Adrenal gland (tissue), 12 donors: ENCODE results near the gene GPHN. TPM values are rescaled to one million over a fixed set of nuclear protein-coding genes. Genes with fewer than 3 reads are reported as not detected.

Experiments used
- DNase-seq, 7 donors: peaks; one replicate each; pipeline ENCODE4 v3.0.0-alpha.2; 2019 to 2020
- H3K27ac ChIP-seq, 5 donors: fragments of 200-600 bp; sonication (generic) in 4 of 5; 1 replicate in 3 of 5; 2 replicates in 2 of 5; pipeline versions ENCODE4 v1.5.1 to v1.8.0; 2016 to 2020; ENCODE audit warnings: mild to moderate bottlenecking in 1 of 5
- H3K27me3 ChIP-seq: fragments of 200-600 bp; 2 replicates; pipeline ENCODE4 v1.8.0; 2021
- H3K36me3 ChIP-seq, 2 donors: fragments of 200-600 bp; replicated peaks in 1 of 2; 1 replicate in 1 of 2; 2 replicates in 1 of 2; pipeline versions ENCODE4 v1.5.1 to v1.8.0; 2018 to 2022
- H3K4me1 ChIP-seq, 2 donors: fragments of 200-600 bp; replicated peaks in 1 of 2; 1 replicate in 1 of 2; 2 replicates in 1 of 2; pipeline versions ENCODE4 v1.5.1 to v1.8.0; 2018 to 2021
- H3K4me3 ChIP-seq, 4 donors: fragments of 200-600 bp; sonication (generic) in 3 of 4; one replicate each; pipeline ENCODE4 v1.5.1; 2016 to 2018
- H3K9me3 ChIP-seq, 3 donors: fragments of 200-600 bp; sonication (generic) in 1 of 3; replicated peaks in 1 of 3; 1 replicate in 2 of 3; 2 replicates in 1 of 3; pipeline versions ENCODE4 v1.5.1 to v1.8.0; 2016 to 2021
- CTCF ChIP-seq, 6 experiments: fragments of 450-650 bp in 4 of 6; fragments of 200-600 bp in 2 of 6; sonication (generic) in 1 of 6; IDR thresholded peaks; 1 replicate in 5 of 6; 2 replicates in 1 of 6; pipeline versions ENCODE4 v1.5.1 to v1.8.0; 2016 to 2021; ENCODE audit warnings: antibody characterized with exemption in 6 of 6, mild to moderate bottlenecking in 2 of 6, moderate library complexity in 1 of 6
- POLR2A ChIP-seq, 2 donors: fragments of 450-650 bp; IDR thresholded peaks; one replicate each; pipeline ENCODE4 v1.6.1; 2017; ENCODE audit warnings: antibody characterized with exemption in 2 of 2, mild to moderate bottlenecking in 2 of 2, moderate library complexity in 1 of 2
- WGBS, 4 donors: extraction: QIAGEN DNeasy Blood & Tissue Kit in 2 of 4; methylation state at CpG; one replicate each; pipeline versions ENCODE4 v1.1.5 to v1.1.7; 2013 to 2017; 5-methylcytosine and 5-hydroxymethylcytosine counted together
- intact Hi-C, 2 donors: fragments of 100-400 bp; cut with DNase I; formaldehyde crosslinking; loops; one replicate each; pipeline versions ENCODE4 v1.14.1 to v1.15.0; 2022 to 2023
- polyA plus RNA-seq, 3 donors: library from polyadenylated mRNA; stranded (reverse); fragments of 200-250 nt in 2 of 3; fragments of 350-450 nt in 1 of 3; fragmentation: Illumina TruSeq in 1 of 3; extraction: RNeasy Lipid Tissue Mini Kit (QIAGEN cat#74804) in 1 of 3; gene quantifications; one replicate each; pipeline ENCODE4 v1.2.3, GENCODE V29; 2013 to 2014
- total RNA-seq, 9 donors: library from RNA; depleted of rRNA in 4 of 9; stranded (reverse); fragments of >200 nt in 4 of 9; fragments of 120-200 nt in 1 of 9; fragmentation: NEBNext Ultra II Directional in 1 of 9; extraction: Animal tissue kit (Norgen Biotek cat#: 25700) in 1 of 9; gene quantifications; one replicate each; pipeline versions ENCODE4 v1.1.0 to v1.2.4, GENCODE V29; 2013 to 2023
- donor health status: healthy with polysubstance abuse.
- donor health status: Bipolar disorder and iron deficiency.
- donor health status: DM: yes; HTN: yes; CAD: no.
- donor health status: DM: no; HTN: no; CAD: no.
- donor health status: DM: no; HTN: no; CAD: no.
- donor health status: DM: yes; HTN: yes; CAD: no.

GPHN gene
- total and polyA plus RNA-seq, 12 donors = 12.5 to 41.0 (median 24.0) TPM

GRCh38 chr14:66739826-66740225, 231.9 kb downstream of the GPHN start:
- H3K27me3 ChIP-seq = no peaks in the 10 kb centered on the region
- no peak overlapping the region for H3K27ac ChIP-seq
- H3K4me3 ChIP-seq = no peak overlapping the region
- TF ChIP-seq POLR2A (IDR thresholded peaks at IDR 0.05) (no peak), CTCF (IDR thresholded peaks at IDR 0.05) (no peak)
- H3K4me1 ChIP-seq = no peaks in the 10 kb centered on the region
- H3K36me3 ChIP-seq = no peaks in the 10 kb centered on the region
- DNase-seq = no peak
- H3K9me3 ChIP-seq = no peaks in the 10 kb centered on the region
- intact Hi-C loops = no loop called here

GRCh38 chr14:66745078-66745477, 237.1 kb downstream of the GPHN start:
- H3K9me3 ChIP-seq = peaks cover 0 to 4% (median 0%) of the 10 kb centered on the region in 3 donors
- H3K27ac ChIP-seq = no peak overlapping the region
- DNase-seq = no peak
- TF ChIP-seq POLR2A (IDR thresholded peaks at IDR 0.05) (no peak), CTCF (IDR thresholded peaks at IDR 0.05) (no peak)
- H3K27me3 ChIP-seq = no peaks in the 10 kb centered on the region
- intact Hi-C loops = no loop called here
- no peak overlapping the region for H3K4me3 ChIP-seq
- peaks cover 4 to 13% of the 10 kb centered on the region in 2 donors for H3K4me1 ChIP-seq
- H3K36me3 ChIP-seq = no peaks in the 10 kb centered on the region
- 91 to 95% (median 94%) methylated on average over 1 of the region's 1 CpG for WGBS, 4 donors

- Histone ChIP-seq H3K4me3 (no peak overlapping the region), H3K36me3 (no peaks in the 10 kb centered on the region), H3K27me3 (no peaks in the 10 kb centered on the region), H3K27ac (no peak overlapping the region), H3K4me1 (peaks cover 4 to 16% of the 10 kb centered on the region in 2 donors), H3K9me3 (peaks cover 0 to 4% (median 0%) of the 10 kb centered on the region in 3 donors)
- DNase-seq = peak in 5 of 7 donors; percentile 17 to 55 (median 28)
- intact Hi-C loops = no loop called here
- TF ChIP-seq CTCF (IDR thresholded peaks at IDR 0.05) (peak; percentile 40 to 61 (median 55)), POLR2A (IDR thresholded peaks at IDR 0.05) (no peak)
- 70 to 82% (median 77%) methylated on average over 2 of the region's 2 CpGs for WGBS, 4 donors
Observed at GRCh38 chr14:66746316-66747006, 238.5 kb downstream of the GPHN start.

GRCh38 chr14:66752109-66752508, 244.2 kb downstream of the GPHN start:
- DNase-seq = no peak
- TF ChIP-seq POLR2A (IDR thresholded peaks at IDR 0.05) (no peak), CTCF (IDR thresholded peaks at IDR 0.05) (no peak)
- H3K36me3 ChIP-seq = no peaks in the 10 kb centered on the region
- no peak overlapping the region for H3K4me3 ChIP-seq
- WGBS, 4 donors = 47 to 59% (median 54%) methylated on average over 2 of the region's 2 CpGs
- intact Hi-C loops = no loop called here
- H3K27me3 ChIP-seq = no peaks in the 10 kb centered on the region
- H3K4me1 ChIP-seq = peaks cover 4 to 9% of the 10 kb centered on the region in 2 donors
- H3K27ac ChIP-seq = no peak overlapping the region
- H3K9me3 ChIP-seq = peaks cover 0 to 4% (median 0%) of the 10 kb centered on the region in 3 donors
